K562 (cell line): ENCODE results near the gene TMEM245. TPM values are rescaled to one million over a fixed set of nuclear protein-coding genes. Genes with fewer than 3 reads are reported as not detected.
A peak's percentile ranks its signal among the peaks of the same experiment; 100 is the strongest.

Experiments used
- ADNP ChIP-seq: fragments of 200-800 bp; sonication (Bioruptor generic); IDR thresholded peaks from 2 replicates; pipeline ENCODE4 v1.6.1; 2016; ENCODE audit warnings: missing genetic modification characterization, missing compliant biosample characterization
- CTBP1 ChIP-seq: fragments of 450-650 bp; IDR thresholded peaks from 2 replicates; pipeline ENCODE4 v1.6.1; 2016; ENCODE audit warnings: borderline replicate concordance
- ERF ChIP-seq: fragments of 450-650 bp; formaldehyde crosslinking; IDR thresholded peaks from 2 replicates; pipeline ENCODE4 v1.4.0; 2020; ENCODE audit warnings: mild to moderate bottlenecking, mixed read lengths
- EWSR1 ChIP-seq: fragments of 450-650 bp; IDR thresholded peaks from 2 replicates; pipeline ENCODE4 v1.6.1; 2018; ENCODE audit warnings: borderline replicate concordance, mild to moderate bottlenecking, low read depth, moderate library complexity; ENCODE audit not compliant: partially characterized antibody
- FOXP4 ChIP-seq: sonication (generic); formaldehyde crosslinking; IDR thresholded peaks from 2 replicates; pipeline ENCODE4 v1.8.0; 2022; ENCODE audit warnings: mild to moderate bottlenecking, missing genetic modification reagents, borderline replicate concordance
- GMEB1 ChIP-seq: fragments of 250-450 bp; sonication (Bioruptor Pico); IDR thresholded peaks from 2 replicates; pipeline ENCODE4 v1.4.0; 2020; ENCODE audit warnings: mild to moderate bottlenecking
- JUN ChIP-seq, 2 experiments: sonication (generic) in 1 of 2; formaldehyde crosslinking in 1 of 2; IDR thresholded peaks; 2 replicates each; pipeline versions ENCODE4 v1.6.1 to v1.8.0; 2012 to 2022; ENCODE audit warnings: borderline replicate concordance in 2 of 2, mild to moderate bottlenecking in 2 of 2, improper control_type of control experiment in 1 of 2, low read depth in 1 of 2, low read length in 1 of 2, missing genetic modification reagents in 1 of 2
- L3MBTL2 ChIP-seq: fragments of 450-650 bp; IDR thresholded peaks from 2 replicates; pipeline ENCODE4 v1.6.1; 2016; ENCODE audit warnings: mild to moderate bottlenecking, moderate library complexity
- NCOA2 ChIP-seq, 2 experiments: fragments of 450-650 bp; IDR thresholded peaks; 2 replicates each; pipeline ENCODE4 v1.6.1; 2018; ENCODE audit warnings: mild to moderate bottlenecking in 2 of 2, moderate library complexity in 1 of 2; ENCODE audit not compliant: partially characterized antibody in 2 of 2
- PATZ1 ChIP-seq: fragments of 250-450 bp; sonication (Bioruptor Pico); IDR thresholded peaks from 2 replicates; pipeline ENCODE4 v1.5.0; 2020; ENCODE audit warnings: mild to moderate bottlenecking, borderline replicate concordance
- RBFOX2 ChIP-seq: fragments of 200-400 bp; formaldehyde crosslinking; IDR thresholded peaks from 2 replicates; pipeline ENCODE4 v1.6.1; 2017; ENCODE audit warnings: low read depth, mild to moderate bottlenecking, low read length, moderate library complexity
- RUNX1 ChIP-seq: sonication (generic); IDR thresholded peaks from 2 replicates; pipeline ENCODE4 v1.6.1; 2016; ENCODE audit warnings: antibody characterized with exemption, low read depth
- STAT5A ChIP-seq: IDR thresholded peaks from 2 replicates; pipeline ENCODE4 v1.6.1; 2012; ENCODE audit warnings: low read length, inconsistent platforms, borderline replicate concordance
- TAF7 ChIP-seq: fragments of 450-650 bp; IDR thresholded peaks from 2 replicates; pipeline ENCODE4 v1.6.1; 2016; ENCODE audit warnings: missing genetic modification characterization, missing compliant biosample characterization
- TCF7 ChIP-seq: sonication (generic); IDR thresholded peaks from 2 replicates; pipeline ENCODE4 v1.6.1; 2016; ENCODE audit warnings: antibody characterized with exemption, borderline replicate concordance
- THRAP3 ChIP-seq: fragments of 450-650 bp; IDR thresholded peaks from 2 replicates; pipeline ENCODE4 v1.6.1; 2016; ENCODE audit warnings: mild to moderate bottlenecking, inconsistent platforms, borderline replicate concordance
- ZBTB1 ChIP-seq: sonication (generic); formaldehyde crosslinking; IDR thresholded peaks from 2 replicates; pipeline ENCODE4 v1.8.1; 2023; ENCODE audit warnings: missing genetic modification reagents, low read depth, mild to moderate bottlenecking, borderline replicate concordance
- ZNF12 ChIP-seq: sonication (generic); formaldehyde crosslinking; IDR thresholded peaks from 2 replicates; pipeline ENCODE4 v1.4.0; 2020; ENCODE audit warnings: mild to moderate bottlenecking, missing genetic modification reagents
- ZNF143 ChIP-seq: sonication (generic); formaldehyde crosslinking; IDR thresholded peaks from 2 replicates; pipeline ENCODE4 v1.9.0; 2022; ENCODE audit warnings: mild to moderate bottlenecking, missing genetic modification reagents
- ZNF41 ChIP-seq: fragments of 250-450 bp; sonication (Bioruptor Pico); conservative IDR thresholded peaks from 2 replicates; pipeline ENCODE4 v1.4.0; 2020; ENCODE audit warnings: mild to moderate bottlenecking
- polyA plus RNA-seq, 8 experiments: library from polyadenylated mRNA; depleted of rRNA in 4 of 8; stranded (reverse) in 5 of 8; unstranded in 3 of 8; fragments of >200 nt; fragmentation: Nextera tagmentation in 2 of 8; fragmentation: Illumina TruSeq in 1 of 8; extraction: Ambion mirVana in 2 of 8; extraction: Trizol in 1 of 8; gene quantifications; 2 replicates each; pipeline versions ENCODE4 v1.2.1 to v1.2.3, GENCODE V29; 2011 to 2014; ENCODE audit warnings: inconsistent platforms in 1 of 8, missing spikeins in 1 of 8
- total RNA-seq, 7 experiments: library from RNA; depleted of rRNA in 6 of 7; stranded (reverse); fragments of >200 nt in 6 of 7; fragmentation: Illumina TruSeq in 2 of 7; extraction: Trizol in 2 of 7; gene quantifications; 2 replicates each; pipeline versions ENCODE4 v1.2.1 to v1.2.3, GENCODE V29; 2011 to 2021; ENCODE audit warnings: low replicate concordance in 1 of 7

Gene TMEM245
- total and polyA plus RNA-seq, 9 of the 15 experiments (the other 6 are each of a cell fraction or from before 2014, with no cell fraction given): 8.5 to 43.2 (median 24.3) TPM

GRCh38 chr9:109119439-109120203 lies at the start of gene TMEM245 (continued):
- TF ChIP-seq GMEB1 (CRISPR knock-in tag) (no peak; the same call in none of the 2 replicates), TCF7 (no peak), ERF (CRISPR knock-in tag) (no peak; the same call in 1 of the 2 replicates), TAF7 (tag) (no peak), JUN (IDR thresholded peaks at IDR 0.05; ENCODE audit: borderline replicate concordance, low read depth, low read length) (0 out of 2 replicates have a peak, but pooled peaks have one; percentile 17), JUN (CRISPR knock-in tag; IDR thresholded peaks at IDR 0.05; ENCODE audit: borderline replicate concordance) (no peak), ZBTB1 (CRISPR knock-in tag) (no peak; the same call in 1 of the 2 replicates), CTBP1 (peak; percentile 52; the same call in 1 of the 2 replicates), FOXP4 (CRISPR knock-in tag) (0 out of 2 replicates have a peak, but pooled peaks have one; percentile 6), EWSR1 (no peak), PATZ1 (CRISPR knock-in tag) (peak; percentile 87; the same call in 1 of the 2 replicates), ZNF143 (CRISPR knock-in tag) (peak; percentile 93), NCOA2 (IDR thresholded peaks at IDR 0.05; ENCODE audit: partially characterized antibody in 2 of 2) (no peak), RUNX1 (no peak), ZNF41 (no peak), ZNF12 (CRISPR knock-in tag) (0 out of 2 replicates have a peak, but pooled peaks have one; percentile 8), ADNP (tag) (no peak), STAT5A (0 out of 2 replicates have a peak, but pooled peaks have one; percentile 22), RBFOX2 (peak; percentile 94), L3MBTL2 (peak; percentile 74), THRAP3 (no peak)
